ENCODE results near the gene ELL. TPM values are rescaled to one million over a fixed set of nuclear protein-coding genes. Genes with fewer than 3 reads are reported as not detected.
"Not testable (repeated sequence)": the region's sequence is repeated elsewhere in the genome, so short reads cannot be mapped to it uniquely, and the experiment has no call there.

ELL gene
- total RNA-seq, 1 experiment from 2014 or later = 22.9 TPM

DNA sequence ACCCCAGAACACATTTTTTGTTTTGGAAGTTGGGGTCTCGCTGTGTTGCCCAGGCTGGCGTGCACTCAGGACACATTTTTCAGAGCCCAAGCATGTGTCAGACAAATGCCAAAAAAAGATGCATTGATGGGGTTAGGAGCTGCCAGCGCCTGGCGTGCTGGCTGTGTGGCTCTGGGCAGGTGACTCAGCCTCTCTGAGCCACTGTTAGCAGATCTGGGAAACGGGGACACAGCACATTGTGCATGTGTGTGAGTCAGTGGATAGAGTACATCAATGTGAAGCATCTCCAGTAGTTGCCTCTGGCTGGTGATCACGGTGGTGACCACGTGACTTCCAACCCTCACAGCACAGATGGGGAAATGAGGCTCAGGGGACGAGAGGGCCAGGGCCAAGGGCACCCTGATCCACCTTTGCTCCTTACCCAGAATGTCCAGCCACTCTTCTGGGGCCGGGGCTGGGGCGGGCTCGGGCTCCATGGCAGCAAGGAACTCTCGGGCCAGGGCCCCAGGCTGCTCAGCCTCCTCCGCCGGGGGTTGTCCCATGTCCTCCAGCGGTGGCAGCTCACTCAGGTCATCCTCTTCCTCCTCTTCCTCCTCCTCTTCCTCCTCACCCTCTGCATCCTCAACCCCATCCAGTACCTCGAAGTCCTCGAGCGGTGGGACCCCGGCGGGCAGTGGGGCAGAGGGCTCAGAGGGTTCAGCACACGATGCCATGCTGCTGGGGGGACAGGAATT is 19.6 kb upstream of the ELL start:
- Histone ChIP-seq H3K4me2 (ENCODE audit: low read length) (peak overlapping the region; percentile 97; the same call in 1 of the 2 replicates), H3K9ac (ENCODE audit: low read length) (no peak overlapping the region), H3K79me2 (ENCODE audit: insufficient read depth, low read length) (peaks cover 17% of the 10 kb centered on the region), H3K27me3 (ENCODE audit: insufficient read depth, low read length) (no peaks in the 10 kb centered on the region), H3K4me1 (ENCODE audit: control insufficient read depth in 1 of 2, insufficient read depth in 2 of 2, low read length in 2 of 2) (peaks cover 8 to 18% of the 10 kb centered on the region in 2 experiments), H4K20me1 (ENCODE audit: insufficient read depth) (no peaks in the 10 kb centered on the region), H3K9me2 (ENCODE audit: insufficient read depth) (no peaks in the 10 kb centered on the region), H3K9me3 (ENCODE audit: control insufficient read depth in 1 of 2, insufficient read depth in 1 of 2, low read depth in 1 of 2, low read length in 2 of 2) (no peaks in the 10 kb centered on the region), H2AFZ (ENCODE audit: low read depth, low read length, poor library complexity, severe bottlenecking) (no peak overlapping the region), H3K4me3 (replicated peaks in 1 of 2; ENCODE audit: low read depth in 1 of 2, low read length in 2 of 2) (no peak overlapping the region; a peak in 1 of 4 replicates), H3K36me3 (ENCODE audit: control insufficient read depth in 1 of 2, insufficient read depth in 2 of 2, low read length in 2 of 2) (peaks cover 17 to 21% of the 10 kb centered on the region in 2 experiments; a peak in 3 of 4 replicates), H3K27ac (ENCODE audit: low read depth, low read length) (peak overlapping the region; percentile 80)
- ATAC-seq (no peak), DNase-seq (ENCODE audit: low read depth, low spot score) (no peak)
- TF ChIP-seq POLR2AphosphoS5 (IDR thresholded peaks at IDR 0.05; ENCODE audit: low read depth, low read length) (no peak), FOSL1 (IDR thresholded peaks at IDR 0.05; ENCODE audit: low read depth) (no peak), ZNF274 (IDR thresholded peaks at IDR 0.05; ENCODE audit: low read depth, low read length) (no peak), ZFX (IDR thresholded peaks at IDR 0.05) (no peak), SRF (IDR thresholded peaks at IDR 0.05; ENCODE audit: low read depth) (no peak), EGR1 (IDR thresholded peaks at IDR 0.05; ENCODE audit: low read depth) (no peak), CEBPB (IDR thresholded peaks at IDR 0.05; ENCODE audit: low read depth) (no peak), JUND (IDR thresholded peaks at IDR 0.05) (no peak), ELF1 (IDR thresholded peaks at IDR 0.05; ENCODE audit: borderline replicate concordance, low read depth) (no peak)
- TF ChIP-seq, protein P1, sequence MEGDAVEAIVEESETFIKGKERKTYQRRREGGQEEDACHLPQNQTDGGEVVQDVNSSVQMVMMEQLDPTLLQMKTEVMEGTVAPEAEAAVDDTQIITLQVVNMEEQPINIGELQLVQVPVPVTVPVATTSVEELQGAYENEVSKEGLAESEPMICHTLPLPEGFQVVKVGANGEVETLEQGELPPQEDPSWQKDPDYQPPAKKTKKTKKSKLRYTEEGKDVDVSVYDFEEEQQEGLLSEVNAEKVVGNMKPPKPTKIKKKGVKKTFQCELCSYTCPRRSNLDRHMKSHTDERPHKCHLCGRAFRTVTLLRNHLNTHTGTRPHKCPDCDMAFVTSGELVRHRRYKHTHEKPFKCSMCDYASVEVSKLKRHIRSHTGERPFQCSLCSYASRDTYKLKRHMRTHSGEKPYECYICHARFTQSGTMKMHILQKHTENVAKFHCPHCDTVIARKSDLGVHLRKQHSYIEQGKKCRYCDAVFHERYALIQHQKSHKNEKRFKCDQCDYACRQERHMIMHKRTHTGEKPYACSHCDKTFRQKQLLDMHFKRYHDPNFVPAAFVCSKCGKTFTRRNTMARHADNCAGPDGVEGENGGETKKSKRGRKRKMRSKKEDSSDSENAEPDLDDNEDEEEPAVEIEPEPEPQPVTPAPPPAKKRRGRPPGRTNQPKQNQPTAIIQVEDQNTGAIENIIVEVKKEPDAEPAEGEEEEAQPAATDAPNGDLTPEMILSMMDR (IDR thresholded peaks at IDR 0.05 in 2 of 3, conservative IDR thresholded peaks at IDR 0.05 in 1 of 3; ENCODE audit: borderline replicate concordance in 1 of 3, insufficient read depth in 1 of 3, low read depth in 2 of 3, low read length in 2 of 3) = no peak
- TF ChIP-seq, protein P2, sequence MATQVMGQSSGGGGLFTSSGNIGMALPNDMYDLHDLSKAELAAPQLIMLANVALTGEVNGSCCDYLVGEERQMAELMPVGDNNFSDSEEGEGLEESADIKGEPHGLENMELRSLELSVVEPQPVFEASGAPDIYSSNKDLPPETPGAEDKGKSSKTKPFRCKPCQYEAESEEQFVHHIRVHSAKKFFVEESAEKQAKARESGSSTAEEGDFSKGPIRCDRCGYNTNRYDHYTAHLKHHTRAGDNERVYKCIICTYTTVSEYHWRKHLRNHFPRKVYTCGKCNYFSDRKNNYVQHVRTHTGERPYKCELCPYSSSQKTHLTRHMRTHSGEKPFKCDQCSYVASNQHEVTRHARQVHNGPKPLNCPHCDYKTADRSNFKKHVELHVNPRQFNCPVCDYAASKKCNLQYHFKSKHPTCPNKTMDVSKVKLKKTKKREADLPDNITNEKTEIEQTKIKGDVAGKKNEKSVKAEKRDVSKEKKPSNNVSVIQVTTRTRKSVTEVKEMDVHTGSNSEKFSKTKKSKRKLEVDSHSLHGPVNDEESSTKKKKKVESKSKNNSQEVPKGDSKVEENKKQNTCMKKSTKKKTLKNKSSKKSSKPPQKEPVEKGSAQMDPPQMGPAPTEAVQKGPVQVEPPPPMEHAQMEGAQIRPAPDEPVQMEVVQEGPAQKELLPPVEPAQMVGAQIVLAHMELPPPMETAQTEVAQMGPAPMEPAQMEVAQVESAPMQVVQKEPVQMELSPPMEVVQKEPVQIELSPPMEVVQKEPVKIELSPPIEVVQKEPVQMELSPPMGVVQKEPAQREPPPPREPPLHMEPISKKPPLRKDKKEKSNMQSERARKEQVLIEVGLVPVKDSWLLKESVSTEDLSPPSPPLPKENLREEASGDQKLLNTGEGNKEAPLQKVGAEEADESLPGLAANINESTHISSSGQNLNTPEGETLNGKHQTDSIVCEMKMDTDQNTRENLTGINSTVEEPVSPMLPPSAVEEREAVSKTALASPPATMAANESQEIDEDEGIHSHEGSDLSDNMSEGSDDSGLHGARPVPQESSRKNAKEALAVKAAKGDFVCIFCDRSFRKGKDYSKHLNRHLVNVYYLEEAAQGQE (IDR thresholded peaks at IDR 0.05; ENCODE audit: low read depth) = no peak
- intact Hi-C loops (cut with micrococcal nuclease) = no loop called here
- BruUV-seq (replicated peaks) = no TSS peak
- ChIA-PET RAD21 (ENCODE audit: low non-redundant PET in 1 of 2, low total read pairs in 2 of 2, uncharacterized antibody in 2 of 2, unreplicated experiment in 2 of 2) (no interaction called here), POLR2A (no interaction called here), CTCF (no interaction called here)

DNA sequence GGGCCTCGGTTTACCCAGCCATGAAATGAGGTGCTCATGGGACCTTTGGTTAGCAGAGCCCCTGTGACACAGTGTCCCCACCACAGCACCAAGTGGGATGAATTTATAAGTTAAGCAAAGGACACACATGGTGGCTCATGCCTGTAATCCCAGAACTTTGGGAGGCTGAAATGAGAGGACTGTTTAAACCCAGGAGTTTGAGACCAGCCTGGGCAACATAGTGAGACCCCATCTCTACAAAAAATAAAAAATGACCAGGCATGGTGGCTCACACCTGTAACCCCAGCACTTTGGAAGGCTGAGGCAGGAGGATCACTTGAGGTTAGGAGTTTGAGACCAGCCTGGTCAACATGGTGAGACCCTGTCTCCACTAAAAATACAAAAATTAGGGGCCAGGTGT is 18.3 kb upstream of the ELL start:
- H3K9me2 ChIP-seq (ENCODE audit: insufficient read depth); DNase-seq (ENCODE audit: low read depth, low spot score); intact Hi-C loops (cut with micrococcal nuclease); BruUV-seq (replicated peaks); RAD21 ChIA-PET (ENCODE audit: low non-redundant PET in 1 of 2, low total read pairs in 2 of 2, uncharacterized antibody in 2 of 2, unreplicated experiment in 2 of 2); H3K27ac ChIP-seq (ENCODE audit: low read depth, low read length); H3K4me2 ChIP-seq (ENCODE audit: low read length); ATAC-seq; POLR2A ChIA-PET; H3K9me3 ChIP-seq (ENCODE audit: control insufficient read depth in 1 of 2, insufficient read depth in 1 of 2, low read depth in 1 of 2, low read length in 2 of 2); H3K4me3 ChIP-seq (replicated peaks in 1 of 2; ENCODE audit: low read depth in 1 of 2, low read length in 2 of 2); H3K27me3 ChIP-seq (ENCODE audit: insufficient read depth, low read length); H2AFZ ChIP-seq (ENCODE audit: low read depth, low read length, poor library complexity, severe bottlenecking); CTCF ChIA-PET; H3K9ac ChIP-seq (ENCODE audit: low read length); H4K20me1 ChIP-seq (ENCODE audit: insufficient read depth): not testable (repeated sequence)
- Histone ChIP-seq H3K79me2 (ENCODE audit: insufficient read depth, low read length) (peaks cover 17% of the 10 kb centered on the region), H3K36me3 (ENCODE audit: control insufficient read depth in 1 of 2, insufficient read depth in 2 of 2, low read length in 2 of 2) (peaks cover 20 to 21% of the 10 kb centered on the region in 2 experiments; a peak in 3 of 4 replicates), H3K4me1 (ENCODE audit: control insufficient read depth in 1 of 2, insufficient read depth in 2 of 2, low read length in 2 of 2) (peaks cover 8 to 18% of the 10 kb centered on the region in 2 experiments)
